HepG2 (cell line): ENCODE data around the gene CAPN3. TPM values are rescaled to one million over a fixed set of nuclear protein-coding genes. Genes with fewer than 3 reads are reported as not detected.
A peak's percentile ranks its signal among the peaks of the same experiment; 100 is the strongest.

Source experiments
- ARNTL ChIP-seq: sonication (generic); formaldehyde crosslinking; IDR thresholded peaks from 2 replicates; pipeline ENCODE4 v1.4.0; 2020; ENCODE audit warnings: mild to moderate bottlenecking, missing genetic modification reagents
- ATF7 ChIP-seq, 2 experiments: fragments of 450-650 bp in 1 of 2; sonication (generic) in 1 of 2; formaldehyde crosslinking in 1 of 2; IDR thresholded peaks; 2 replicates each; pipeline versions ENCODE4 v1.4.0 to v1.6.1; 2016 to 2020; ENCODE audit warnings: antibody characterized with exemption in 1 of 2, mild to moderate bottlenecking in 1 of 2, missing genetic modification reagents in 1 of 2
- ATF7-NPFF ChIP-seq: sonication (generic); formaldehyde crosslinking; IDR thresholded peaks from 2 replicates; pipeline ENCODE4 v1.8.1; 2023; ENCODE audit warnings: mild to moderate bottlenecking, low read depth, missing genetic modification reagents, moderate library complexity
- CBX2 ChIP-seq, 2 experiments: fragments of 200-600 bp in 1 of 2; sonication (generic); formaldehyde crosslinking in 1 of 2; IDR thresholded peaks; 2 replicates each; pipeline versions ENCODE4 v1.7.0 to v1.8.1; 2018 to 2022; ENCODE audit warnings: low read depth in 2 of 2, low read length in 1 of 2, mild to moderate bottlenecking in 1 of 2, missing genetic modification reagents in 1 of 2
- GTF2F1 ChIP-seq: fragments of 150-350 bp; IDR thresholded peaks from 2 replicates; pipeline ENCODE4 v1.6.1; 2014; ENCODE audit warnings: low read length
- HHEX ChIP-seq: IDR thresholded peaks from 2 replicates; pipeline ENCODE4 v1.6.1; 2016; ENCODE audit warnings: control low read depth
- KLF16 ChIP-seq, 2 experiments: sonication (generic) in 1 of 2; formaldehyde crosslinking in 1 of 2; IDR thresholded peaks; 2 replicates each; pipeline versions ENCODE4 v1.6.1 to v1.8.0; 2016 to 2023; ENCODE audit warnings: missing genetic modification reagents in 2 of 2, missing compliant biosample characterization in 1 of 2
- KMT2B ChIP-seq: IDR thresholded peaks from 2 replicates; pipeline ENCODE4 v1.6.1; 2016; ENCODE audit warnings: missing genetic modification reagents, missing compliant biosample characterization
- LCORL ChIP-seq, 2 experiments: fragments of 450-650 bp in 1 of 2; sonication (generic) in 1 of 2; formaldehyde crosslinking in 1 of 2; IDR thresholded peaks; 2 replicates each; pipeline versions ENCODE4 v1.5.0 to v1.6.1; 2017 to 2020; ENCODE audit warnings: antibody characterized with exemption in 1 of 2, missing genetic modification reagents in 1 of 2
- MED1 ChIP-seq: sonication (generic); formaldehyde crosslinking; IDR thresholded peaks from 2 replicates; pipeline ENCODE4 v1.4.0; 2020; ENCODE audit warnings: missing genetic modification reagents
- PCBP2 ChIP-seq: fragments of 200-400 bp; formaldehyde crosslinking; optimal IDR thresholded peaks from 2 replicates; pipeline ENCODE3; 2018; ENCODE audit warnings: low read length, low read depth; ENCODE audit not compliant: poor library complexity, severe bottlenecking
- POLR2AphosphoS2 ChIP-seq: IDR thresholded peaks from 2 replicates; pipeline ENCODE4 v1.6.1; 2011; ENCODE audit warnings: low read depth, low read length, improper control_type of control experiment
- POLR2G ChIP-seq: fragments of 200-400 bp; formaldehyde crosslinking; IDR thresholded peaks from 2 replicates; pipeline ENCODE4 v1.6.1; 2018; ENCODE audit warnings: mild to moderate bottlenecking, low read depth, low read length, moderate library complexity
- SRSF1 ChIP-seq: fragments of 200-400 bp; formaldehyde crosslinking; optimal IDR thresholded peaks from 2 replicates; pipeline ENCODE3; 2017; ENCODE audit warnings: mild to moderate bottlenecking, low read depth, low read length, moderate library complexity
- STAT5B ChIP-seq: sonication (generic); formaldehyde crosslinking; IDR thresholded peaks from 2 replicates; pipeline ENCODE4 v1.4.0; 2020; ENCODE audit warnings: missing genetic modification reagents
- TERF1 ChIP-seq: sonication (generic); formaldehyde crosslinking; IDR thresholded peaks from 2 replicates; pipeline ENCODE4 v1.8.0; 2022; ENCODE audit warnings: mild to moderate bottlenecking, missing genetic modification reagents, moderate library complexity
- ZC3H4 ChIP-seq: sonication (generic); formaldehyde crosslinking; IDR thresholded peaks from 2 replicates; pipeline ENCODE4 v1.4.0; 2020; ENCODE audit warnings: missing genetic modification reagents, borderline replicate concordance
- ZIK1 ChIP-seq: sonication (generic); formaldehyde crosslinking; IDR thresholded peaks from 2 replicates; pipeline ENCODE4 v1.5.0; 2020; ENCODE audit warnings: mild to moderate bottlenecking, low read depth, missing genetic modification reagents, borderline replicate concordance
- ZNF253 ChIP-seq: sonication (generic); formaldehyde crosslinking; IDR thresholded peaks from 2 replicates; pipeline ENCODE4 v1.8.0; 2022; ENCODE audit warnings: mild to moderate bottlenecking, missing genetic modification reagents, borderline replicate concordance
- ZNF547 ChIP-seq: sonication (generic); formaldehyde crosslinking; IDR thresholded peaks from 2 replicates; pipeline ENCODE4 v1.5.1; 2020; ENCODE audit warnings: mild to moderate bottlenecking, missing genetic modification reagents
- ZNF562 ChIP-seq: sonication (generic); formaldehyde crosslinking; IDR thresholded peaks from 2 replicates; pipeline ENCODE4 v1.8.0; 2022; ENCODE audit warnings: missing genetic modification reagents, borderline replicate concordance
- ZNF607 ChIP-seq: sonication (generic); formaldehyde crosslinking; IDR thresholded peaks from 2 replicates; pipeline ENCODE4 v1.5.1; 2020; ENCODE audit warnings: missing genetic modification reagents, mild to moderate bottlenecking, borderline replicate concordance
- ZNF800 ChIP-seq: sonication (generic); formaldehyde crosslinking; IDR thresholded peaks from 2 replicates; pipeline ENCODE4 v1.4.0; 2020; ENCODE audit warnings: missing genetic modification reagents
- polyA plus RNA-seq, 8 experiments: library from polyadenylated mRNA; depleted of rRNA in 3 of 8; stranded (reverse) in 7 of 8; unstranded in 1 of 8; fragments of >200 nt; fragmentation: Illumina TruSeq in 4 of 8; extraction: Trizol in 4 of 8; gene quantifications; 2 replicates each; pipeline versions ENCODE4 v1.2.1 to v1.2.3, GENCODE V29; 2011 to 2016; ENCODE audit warnings: low read depth in 4 of 8, missing spikeins in 1 of 8, mixed read lengths in 1 of 8; ENCODE audit not compliant: insufficient read depth in 1 of 8
- total RNA-seq, 5 experiments: library from RNA; depleted of rRNA; stranded (reverse); fragments of >200 nt; fragmentation: Illumina TruSeq; extraction: Trizol; gene quantifications; 2 replicates each; pipeline ENCODE4 v1.2.3, GENCODE V29; 2016; ENCODE audit warnings: low read depth in 1 of 5
- TF ChIP-seq, protein P1 (sequence below): sonication (generic); formaldehyde crosslinking; IDR thresholded peaks from 2 replicates; pipeline ENCODE4 v1.4.0; 2020; ENCODE audit warnings: missing genetic modification reagents

Gene CAPN3
- total and polyA plus RNA-seq, 2 of the 13 experiments (the other 11 are each of a cell fraction or from before 2014, with no cell fraction given): 1.3 to 4.6 TPM

GRCh38 chr15:42392309-42393024 lies 33.2 kb downstream of the CAPN3 start (continued):
- TF ChIP-seq STAT5B (no peak), POLR2AphosphoS2 (0 out of 2 replicates have a peak, but pooled peaks have one; percentile 25), KLF16 (CRISPR knock-in tag; IDR thresholded peaks at IDR 0.05) (no peak; a peak in 1 of 4 replicates), ZNF800 (0 out of 2 replicates have a peak, but pooled peaks have one; percentile 18), POLR2G (peak; percentile 90), ZNF547 (CRISPR knock-in tag) (peak; percentile 63; the same call in 1 of the 2 replicates), TERF1 (CRISPR knock-in tag) (no peak), PCBP2 (no peak), KMT2B (CRISPR knock-in tag) (0 out of 2 replicates have a peak, but pooled peaks have one; percentile 24), LCORL (IDR thresholded peaks at IDR 0.05) (no peak), LCORL (CRISPR knock-in tag; IDR thresholded peaks at IDR 0.05) (peak; percentile 85), SRSF1 (peak; percentile 30), MED1 (CRISPR knock-in tag) (peak; percentile 86), CBX2 (IDR thresholded peaks at IDR 0.05; ENCODE audit: low read depth, low read length) (no peak), CBX2 (CRISPR knock-in tag; IDR thresholded peaks at IDR 0.05; ENCODE audit: low read depth) (no peak), HHEX (CRISPR knock-in tag) (0 out of 2 replicates have a peak, but pooled peaks have one; percentile 8), ZIK1 (no peak), GTF2F1 (no peak), ARNTL (peak; percentile 97), ATF7-NPFF (CRISPR knock-in tag) (peak; percentile 73; the same call in 1 of the 2 replicates), ATF7 (IDR thresholded peaks at IDR 0.05) (peak; percentile 78), ATF7 (CRISPR knock-in tag; IDR thresholded peaks at IDR 0.05) (peak; percentile 97), ZNF253 (CRISPR knock-in tag) (no peak), ZNF607 (CRISPR knock-in tag) (peak; percentile 26), ZNF562 (CRISPR knock-in tag) (no peak), ZC3H4 (CRISPR knock-in tag) (no peak; the same call in 1 of the 2 replicates)
- TF ChIP-seq, protein P1, sequence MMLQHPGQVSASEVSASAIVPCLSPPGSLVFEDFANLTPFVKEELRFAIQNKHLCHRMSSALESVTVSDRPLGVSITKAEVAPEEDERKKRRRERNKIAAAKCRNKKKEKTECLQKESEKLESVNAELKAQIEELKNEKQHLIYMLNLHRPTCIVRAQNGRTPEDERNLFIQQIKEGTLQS: peak; percentile 90; the same call in 1 of the 2 replicates
